NCI-H748 (cell line): ENCODE measurements around the gene SLC16A13.
"Not testable (repeated sequence)": the region's sequence is repeated elsewhere in the genome, so short reads cannot be mapped to it uniquely, and the experiment has no call there.

Experiments
- DNase-seq: peaks from one replicate; lab custom pipeline; 2025; ENCODE audit not compliant: unreplicated experiment; lab: John Stamatoyannopoulos, UW

The SLC16A13 gene, protein sequence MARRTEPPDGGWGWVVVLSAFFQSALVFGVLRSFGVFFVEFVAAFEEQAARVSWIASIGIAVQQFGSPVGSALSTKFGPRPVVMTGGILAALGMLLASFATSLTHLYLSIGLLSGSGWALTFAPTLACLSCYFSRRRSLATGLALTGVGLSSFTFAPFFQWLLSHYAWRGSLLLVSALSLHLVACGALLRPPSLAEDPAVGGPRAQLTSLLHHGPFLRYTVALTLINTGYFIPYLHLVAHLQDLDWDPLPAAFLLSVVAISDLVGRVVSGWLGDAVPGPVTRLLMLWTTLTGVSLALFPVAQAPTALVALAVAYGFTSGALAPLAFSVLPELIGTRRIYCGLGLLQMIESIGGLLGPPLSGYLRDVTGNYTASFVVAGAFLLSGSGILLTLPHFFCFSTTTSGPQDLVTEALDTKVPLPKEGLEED

DNA sequence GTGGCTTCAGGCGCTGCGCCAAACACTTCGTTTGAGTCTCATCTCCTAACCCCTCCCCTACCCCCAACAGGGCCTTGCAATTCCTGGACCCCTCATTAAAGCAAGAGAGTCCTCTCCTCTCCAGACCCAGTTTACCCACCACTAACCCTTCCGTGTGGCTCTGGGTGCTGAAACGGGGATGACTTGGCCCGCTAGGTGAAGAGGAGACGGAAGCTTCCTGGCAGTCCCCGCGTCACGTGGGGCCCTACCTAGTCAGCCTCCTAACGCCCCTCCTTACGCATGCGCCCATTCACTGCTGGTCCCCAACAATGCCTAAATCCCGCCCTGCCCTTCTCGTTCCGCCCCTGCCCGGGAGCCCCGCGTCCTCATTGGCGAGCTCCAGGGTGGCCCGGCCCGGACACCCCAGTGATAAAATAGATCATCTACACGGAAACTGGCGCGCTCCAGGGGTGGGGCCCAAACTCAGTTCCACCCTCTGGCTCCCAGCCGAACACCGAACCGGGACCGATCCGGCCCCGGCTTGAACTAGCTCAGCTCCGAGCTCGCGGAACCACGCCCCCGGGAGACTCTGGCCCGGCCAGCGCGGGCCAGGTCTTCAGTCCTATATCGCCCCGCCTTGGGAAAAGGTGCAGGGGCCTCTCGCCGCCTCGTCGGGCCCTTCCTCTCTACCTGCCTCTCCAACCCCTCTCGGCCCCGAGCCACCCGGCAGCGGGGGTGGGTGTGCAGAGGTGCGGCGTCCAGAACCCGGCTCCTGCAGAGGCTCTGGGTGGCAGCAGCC lies at the start of gene SLC16A13:
Gene SLC16A13, plus strand, starts transcription at position 425 of the 778 bp plus-strand sequence. CDS start 368 bp downstream, outside the sequence.
- DNase-seq, result peak; percentile 98

DNA sequence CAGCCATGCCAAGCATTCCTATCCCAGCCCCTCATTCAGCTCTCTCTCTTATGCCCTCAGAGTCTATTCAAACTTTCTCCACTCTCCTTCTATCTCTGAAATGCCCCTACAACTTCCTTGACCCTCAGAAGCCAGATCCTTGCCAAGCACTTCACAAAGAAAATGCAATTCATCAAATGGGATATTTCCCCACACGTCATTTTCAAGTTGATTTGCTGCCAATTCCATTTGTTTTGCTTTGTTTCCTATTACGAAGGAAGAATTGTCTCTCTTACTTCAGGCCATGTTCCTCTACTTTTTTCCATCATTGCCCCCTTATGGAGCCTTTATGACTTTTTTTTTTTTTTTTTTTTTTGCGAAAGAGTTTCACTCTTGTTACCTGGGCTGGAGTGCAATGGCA lies 49.1 kb upstream of the SLC16A13 start:
- no peak for DNase-seq

DNA sequence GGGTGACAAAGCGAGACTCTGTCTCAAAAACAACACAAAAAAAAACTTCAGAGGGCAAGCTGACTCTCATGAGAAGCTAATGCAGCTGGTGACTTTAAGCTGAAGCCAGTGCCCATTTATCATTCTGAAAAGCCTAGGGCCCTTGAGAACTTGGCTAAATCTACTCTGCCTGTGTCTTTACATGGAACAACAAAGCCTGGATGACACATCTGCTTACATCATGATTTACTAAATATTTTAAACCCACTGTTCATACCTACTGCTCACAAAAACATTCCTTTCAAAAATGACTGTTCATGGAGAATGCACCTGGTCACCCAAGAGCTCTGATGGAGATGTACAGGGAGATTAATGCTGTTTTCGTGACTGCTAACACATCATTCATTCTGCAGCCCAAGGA lies 46.0 kb upstream of the SLC16A13 start:
- no peak for DNase-seq

DNA sequence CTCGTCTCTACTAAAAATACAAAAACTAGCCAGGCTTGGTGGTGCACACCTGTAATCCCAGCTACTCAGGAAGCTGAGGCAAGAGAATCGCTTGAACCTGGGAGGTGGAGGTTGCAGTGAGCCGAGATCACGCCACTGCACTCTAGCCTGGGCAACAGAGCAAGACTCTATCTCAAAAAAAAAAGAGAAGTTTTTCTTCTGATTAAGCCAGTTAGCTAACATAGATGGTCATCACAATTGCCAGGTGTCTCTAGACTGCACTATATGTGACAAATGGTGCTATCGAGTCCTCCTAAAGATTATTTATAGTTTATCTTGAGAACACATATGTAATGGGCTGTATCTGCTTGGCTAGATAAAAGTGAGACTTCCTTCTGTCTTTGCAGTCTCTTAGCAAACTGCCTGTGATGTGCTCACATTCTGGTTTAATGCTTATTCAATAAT lies 42.2 kb upstream of the SLC16A13 start:
- DNase-seq, result not testable (repeated sequence)

- DNase-seq, result no peak
These were observed 41.7 kb upstream of the SLC16A13 start for GRCh38 chr17:6994118-6994598.

- no peak for DNase-seq
These were observed 41.1 kb upstream of the SLC16A13 start for GRCh38 chr17:6994666-6995256.

GRCh38 chr17:6995500-6996255 lies 40.1 kb upstream of the SLC16A13 start, which contains the start of gene ALOX12:
Gene ALOX12, plus strand, starts transcription at chr17:6996049. Its CDS starts 69 bp downstream, at chr17:6996118.
- no peak for DNase-seq

DNA sequence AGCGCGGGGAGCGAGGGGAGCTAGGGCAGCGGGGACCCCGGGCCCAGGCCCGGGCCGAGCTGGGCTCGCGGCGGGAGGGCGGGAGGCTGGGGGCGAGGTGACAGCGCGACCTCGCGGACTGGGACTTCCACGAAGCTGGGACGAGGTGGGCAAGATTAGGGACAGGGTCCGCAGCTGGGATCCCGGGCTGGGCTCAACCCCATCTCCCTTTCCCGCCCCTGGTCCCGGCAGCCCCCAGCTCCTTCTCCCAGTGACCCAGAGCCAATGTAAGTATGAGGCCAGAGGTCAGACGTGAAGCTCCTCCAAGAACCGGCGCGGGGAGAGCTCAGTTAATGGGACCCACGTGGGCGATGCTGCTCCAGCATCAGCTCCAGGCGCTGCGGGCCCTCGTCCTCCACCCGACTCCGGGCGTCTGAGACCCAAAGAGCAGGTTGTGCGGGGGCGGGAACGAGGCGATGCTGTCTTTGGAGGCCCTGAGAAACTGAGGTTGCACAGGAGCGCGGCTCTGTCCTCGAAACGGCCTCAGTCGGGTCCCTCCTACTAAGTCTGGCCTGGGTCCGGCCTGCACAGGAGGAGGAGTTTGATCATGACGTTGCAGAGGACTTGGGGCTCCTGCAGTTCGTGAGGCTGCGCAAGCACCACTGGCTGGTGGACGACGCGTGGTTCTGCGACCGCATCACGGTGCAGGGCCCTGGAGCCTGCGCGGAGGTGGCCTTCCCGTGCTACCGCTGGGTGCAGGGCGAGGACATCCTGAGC lies 39.4 kb upstream of the SLC16A13 start:
- no peak for DNase-seq

DNA sequence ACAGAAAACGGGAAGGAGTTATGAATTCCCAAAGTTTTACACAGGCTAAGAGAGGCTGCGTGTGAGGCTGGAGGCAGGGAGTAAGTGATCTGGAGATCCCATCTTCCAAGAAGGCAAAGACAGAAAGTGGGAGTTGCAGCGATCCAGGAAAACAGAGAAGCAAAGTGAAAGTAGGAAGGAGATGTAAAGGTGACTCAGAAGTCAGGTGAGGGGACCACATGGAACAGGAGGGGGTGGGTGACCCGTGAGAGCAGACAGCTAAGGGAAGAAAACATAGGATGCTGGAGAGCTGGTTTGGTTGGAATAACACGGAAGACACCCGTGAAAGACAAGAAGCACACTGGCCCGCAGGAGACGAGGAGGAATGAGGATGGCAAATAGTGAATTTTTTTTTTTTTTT lies 38.6 kb upstream of the SLC16A13 start:
- no peak for DNase-seq

- DNase-seq, result no peak
These were observed 36.8 kb upstream of the SLC16A13 start for GRCh38 chr17:6998855-6999508.

DNA sequence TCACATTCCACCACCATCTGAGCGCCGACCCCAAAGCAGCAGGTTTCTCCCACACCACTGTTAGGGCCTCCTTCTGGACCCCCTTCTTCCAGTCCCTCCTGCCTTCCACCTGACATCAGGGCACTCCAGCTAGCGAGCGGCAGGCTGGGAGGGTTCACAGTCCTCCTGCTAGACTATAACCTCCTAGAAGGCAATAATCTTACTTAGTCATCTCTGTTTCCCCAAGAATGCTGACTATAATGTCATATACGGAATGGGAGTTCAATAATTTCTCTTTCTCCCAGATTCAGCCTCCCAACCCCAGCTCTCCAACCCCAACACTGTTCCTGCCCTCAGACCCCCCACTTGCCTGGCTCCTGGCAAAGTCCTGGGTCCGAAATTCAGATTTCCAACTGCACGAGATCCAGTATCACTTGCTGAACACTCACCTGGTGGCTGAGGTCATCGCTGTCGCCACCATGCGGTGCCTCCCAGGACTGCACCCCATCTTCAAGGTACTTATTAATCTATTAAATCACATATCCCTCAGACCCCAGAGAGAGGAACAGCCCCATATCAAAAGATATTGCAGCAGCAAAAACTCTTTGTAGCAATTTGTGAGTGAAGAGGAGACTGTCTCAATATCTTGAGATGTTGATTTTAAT lies 34.4 kb upstream of the SLC16A13 start:
- DNase-seq, result peak; percentile 62

- DNase-seq, result no peak
These were observed 33.3 kb upstream of the SLC16A13 start for GRCh38 chr17:7002288-7003047.

DNA sequence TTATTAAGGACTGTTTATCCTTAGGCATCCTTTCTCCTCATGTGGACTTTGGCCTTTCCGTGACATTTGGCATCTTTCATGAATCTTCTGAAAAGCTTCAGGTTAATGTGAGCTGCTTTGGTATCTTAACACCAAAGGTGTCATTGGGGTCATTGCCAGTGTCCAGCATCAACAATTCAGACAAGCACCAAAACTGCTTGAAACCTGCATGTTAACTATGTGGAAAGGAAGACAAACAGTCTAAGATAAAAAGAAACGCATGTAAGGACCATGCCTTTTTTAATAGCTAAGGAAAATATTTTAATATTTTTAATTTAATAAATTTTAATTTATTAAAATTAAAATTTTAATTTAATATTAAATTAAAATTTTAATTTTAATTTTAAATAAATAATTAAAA lies 32.1 kb upstream of the SLC16A13 start:
- DNase-seq, result no peak

- peak; percentile 90 for DNase-seq
These were observed 31.2 kb upstream of the SLC16A13 start for GRCh38 chr17:7004398-7005253.

GRCh38 chr17:7005716-7006115 lies 30.1 kb upstream of the SLC16A13 start:
- DNase-seq, result no peak

- DNase-seq, result no peak
These were observed 28.7 kb upstream of the SLC16A13 start for GRCh38 chr17:7007143-7007542.

DNA sequence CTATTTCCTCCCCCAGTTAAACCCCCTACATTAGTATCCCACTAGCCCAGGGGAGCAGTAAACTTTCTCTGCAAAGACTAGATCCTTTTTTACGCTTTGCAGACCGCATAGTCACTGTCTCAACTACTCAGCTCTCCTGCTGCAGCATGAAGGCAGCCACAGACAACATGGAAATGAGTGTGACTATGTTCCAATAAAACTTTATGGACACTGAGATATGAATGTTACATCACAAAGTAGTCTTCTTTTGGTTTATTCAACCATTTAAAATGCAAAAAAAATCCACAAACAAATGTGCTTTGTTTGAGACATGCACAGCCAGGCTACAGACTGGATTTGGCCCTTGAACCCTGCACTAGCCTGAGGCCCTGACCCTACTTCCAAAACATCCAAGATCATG lies 25.3 kb upstream of the SLC16A13 start:
- DNase-seq, result no peak
